Measurements from ENCODE around the gene OR51G1. TPM values are rescaled to one million over a fixed set of nuclear protein-coding genes. Genes with fewer than 3 reads are reported as not detected.

Gene OR51G1
- total RNA-seq, 4 donors from 2014 or later, result not detected

- no peak for TF ChIP-seq CTCF (IDR thresholded peaks at IDR 0.05)
- TF ChIP-seq POLR2A (IDR thresholded peaks at IDR 0.05), result no peak
- no peaks in the 10 kb centered on the region for H3K36me3 ChIP-seq
- no peak overlapping the region for H3K4me3 ChIP-seq
- no peak overlapping the region for H3K27ac ChIP-seq
- no peaks in the 10 kb centered on the region for H3K27me3 ChIP-seq
- no peak for DNase-seq
- no peaks in the 10 kb centered on the region for H3K9me3 ChIP-seq
- H3K4me1 ChIP-seq, result no peaks in the 10 kb centered on the region
Observed at GRCh38 chr11:4936745-4937144, 12.6 kb upstream of the OR51G1 start.

- no peak overlapping the region for H3K4me3 ChIP-seq
- H3K36me3 ChIP-seq, result no peaks in the 10 kb centered on the region
- TF ChIP-seq POLR2A (IDR thresholded peaks at IDR 0.05) (no peak), CTCF (IDR thresholded peaks at IDR 0.05) (no peak)
- no peak overlapping the region for H3K27ac ChIP-seq
- no peaks in the 10 kb centered on the region for H3K9me3 ChIP-seq
- H3K27me3 ChIP-seq, result no peaks in the 10 kb centered on the region
- H3K4me1 ChIP-seq, result no peaks in the 10 kb centered on the region
- DNase-seq, result no peak
Observed at GRCh38 chr11:4932751-4933150, 8.6 kb upstream of the OR51G1 start.

GRCh38 chr11:4926608-4927007, 2.5 kb upstream of the OR51G1 start:
- H3K36me3 ChIP-seq, result no peaks in the 10 kb centered on the region
- H3K9me3 ChIP-seq, result no peaks in the 10 kb centered on the region
- no peaks in the 10 kb centered on the region for H3K27me3 ChIP-seq
- TF ChIP-seq POLR2A (IDR thresholded peaks at IDR 0.05) (no peak), CTCF (IDR thresholded peaks at IDR 0.05) (no peak)
- no peak for DNase-seq
- H3K27ac ChIP-seq, result no peak overlapping the region
- H3K4me3 ChIP-seq, result no peak overlapping the region
- no peaks in the 10 kb centered on the region for H3K4me1 ChIP-seq

- Histone ChIP-seq H3K27ac (no peak overlapping the region), H3K4me3 (no peak overlapping the region), H3K4me1 (no peaks in the 10 kb centered on the region), H3K9me3 (no peaks in the 10 kb centered on the region), H3K27me3 (no peaks in the 10 kb centered on the region), H3K36me3 (no peaks in the 10 kb centered on the region)
- no peak for TF ChIP-seq CTCF (IDR thresholded peaks at IDR 0.05)
- TF ChIP-seq POLR2A (IDR thresholded peaks at IDR 0.05), result no peak
- no peak for DNase-seq
Observed at GRCh38 chr11:4922304-4922703, 1.8 kb downstream of the OR51G1 start.

GRCh38 chr11:4921796-4922195, 2.3 kb downstream of the OR51G1 start:
- Histone ChIP-seq H3K4me3 (no peak overlapping the region), H3K9me3 (no peaks in the 10 kb centered on the region), H3K27me3 (no peaks in the 10 kb centered on the region), H3K36me3 (no peaks in the 10 kb centered on the region), H3K27ac (no peak overlapping the region), H3K4me1 (no peaks in the 10 kb centered on the region)
- TF ChIP-seq POLR2A (IDR thresholded peaks at IDR 0.05) (no peak), CTCF (IDR thresholded peaks at IDR 0.05) (no peak)
- no peak for DNase-seq

GRCh38 chr11:4919250-4919649, 4.9 kb downstream of the OR51G1 start, which contains the start of gene OR51G2:
Gene OR51G2 (minus strand): TSS chr11:4919350. CDS start chr11:4915663, 3,687 bp downstream.
- Histone ChIP-seq H3K27ac (no peak within 1 kb of the TSS), H3K4me1 (no peaks in the 10 kb centered on the region), H3K27me3 (no peaks in the 10 kb centered on the region), H3K9me3 (no peaks in the 10 kb centered on the region), H3K4me3 (no peak within 1 kb of the TSS), H3K36me3 (no peaks in the 10 kb centered on the region)
- TF ChIP-seq CTCF (IDR thresholded peaks at IDR 0.05) (no peak), POLR2A (IDR thresholded peaks at IDR 0.05) (no peak)
- DNase-seq, result no peak
